Inferior parietal cortex (tissue), 1 donor: Measurements from ENCODE around the gene CAPN5.

Experiments
- DNase-seq: peaks from one replicate; pipeline ENCODE4 v3.0.0-alpha.2; 2016; ENCODE audit errors: extremely low spot score

The CAPN5 gene

DNA sequence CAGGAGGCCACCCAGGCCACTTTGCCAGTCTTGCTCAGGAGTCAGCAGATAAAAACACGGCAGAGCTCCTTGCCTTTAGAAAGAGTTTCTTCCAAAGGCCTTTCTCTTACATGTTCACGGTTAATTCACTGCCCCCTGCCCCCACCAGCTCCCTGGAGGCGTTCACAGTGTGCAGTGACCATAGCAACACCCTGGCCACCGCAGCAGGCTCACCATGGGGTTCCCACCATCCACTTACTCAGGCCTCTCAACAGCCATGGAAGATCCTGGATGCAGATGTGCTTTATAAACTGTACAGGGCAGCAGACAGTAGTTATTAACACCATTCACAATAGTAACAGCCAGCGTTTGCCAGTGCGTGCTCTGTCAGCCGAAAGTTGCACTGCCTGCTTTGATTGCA is 50.7 kb downstream of the CAPN5 start:
- no peak for DNase-seq

GRCh38 chr11:77118086-77118485 is 51.3 kb downstream of the CAPN5 start:
- DNase-seq = no peak

GRCh38 chr11:77118971-77119370 is 52.2 kb downstream of the CAPN5 start:
- no peak for DNase-seq

DNA sequence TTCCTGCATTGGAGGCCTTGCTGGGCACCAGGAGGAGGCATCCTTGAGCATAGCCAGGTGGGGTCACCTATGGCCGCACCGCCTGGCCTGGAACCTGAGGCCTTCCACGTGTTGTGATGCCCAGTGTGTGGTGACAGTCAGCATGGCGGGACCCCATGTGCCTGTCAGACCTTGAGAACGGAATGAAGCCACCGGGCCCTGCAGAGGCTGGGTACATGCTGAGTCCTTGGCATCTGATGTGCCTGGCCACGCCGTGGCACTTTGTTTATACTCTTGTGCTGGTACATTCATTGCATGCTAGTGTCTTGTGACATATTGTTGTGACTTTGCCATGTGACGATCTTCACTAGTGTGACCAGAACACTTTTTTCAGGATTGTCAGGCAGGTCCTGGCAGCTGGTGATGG is 52.8 kb downstream of the CAPN5 start:
- no peak for DNase-seq

- no peak for DNase-seq
Measured at GRCh38 chr11:77120571-77120970, 53.8 kb downstream of the CAPN5 start.

DNA sequence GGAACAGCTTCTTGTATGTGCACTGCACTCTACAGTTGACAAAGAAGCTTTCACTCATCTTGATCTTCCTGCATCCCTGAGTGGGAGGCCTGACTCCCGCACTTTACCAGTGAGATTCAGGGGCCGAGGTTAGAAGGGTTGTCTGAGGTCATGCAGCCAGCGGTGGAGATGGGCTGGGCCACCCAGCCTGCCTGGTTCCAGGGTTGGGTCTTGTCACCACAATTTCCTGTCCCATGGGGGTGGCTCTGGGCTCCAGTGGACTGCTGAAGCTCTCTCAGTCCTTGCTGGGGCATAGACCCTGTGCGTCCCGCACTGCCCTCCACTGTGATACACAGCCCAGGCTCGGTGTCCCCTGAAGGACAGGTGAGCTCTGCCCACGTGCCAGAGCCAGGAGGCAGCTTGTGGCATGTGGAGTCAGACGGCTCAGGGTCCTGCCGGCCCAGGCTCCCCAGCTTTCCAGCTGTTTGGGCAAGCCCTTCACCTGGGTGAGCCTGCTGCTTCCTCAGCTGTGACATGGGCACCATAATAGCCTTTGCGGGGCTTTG is 54.4 kb downstream of the CAPN5 start:
- DNase-seq = no peak

GRCh38 chr11:77121876-77122575 is 55.3 kb downstream of the CAPN5 start:
- DNase-seq = no peak

DNA sequence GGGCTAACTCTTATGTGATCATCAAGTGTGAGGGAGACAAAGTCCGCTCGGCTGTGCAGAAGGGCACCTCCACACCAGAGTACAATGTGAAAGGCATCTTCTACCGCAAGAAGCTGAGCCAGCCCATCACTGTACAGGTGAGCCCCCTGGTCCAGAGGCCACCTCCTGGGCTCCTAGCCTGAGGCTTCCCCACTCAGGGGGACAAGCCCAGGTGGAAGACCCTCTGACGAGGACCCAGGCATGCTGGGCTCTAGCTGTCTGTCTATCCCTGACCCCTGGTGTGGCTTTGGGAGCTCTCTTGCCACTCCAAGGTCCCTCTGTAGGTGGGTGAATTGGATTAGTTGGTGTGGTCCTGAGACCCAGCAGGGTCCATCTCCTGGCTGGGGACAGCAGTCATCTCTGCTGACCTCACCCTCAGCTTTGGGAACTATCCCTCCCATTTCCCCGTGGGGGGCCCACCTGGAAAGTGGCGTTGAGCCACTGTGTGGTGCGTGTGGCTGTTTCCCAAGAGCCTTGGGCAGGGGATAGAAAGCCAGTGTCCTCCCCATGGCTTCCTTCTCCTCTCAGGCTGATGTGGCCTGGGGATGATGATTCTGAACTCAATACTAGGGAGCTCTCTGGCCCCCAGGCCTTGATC is 55.9 kb downstream of the CAPN5 start:
- DNase-seq = no peak

- no peak for DNase-seq
Measured at GRCh38 chr11:77123591-77123990, 56.8 kb downstream of the CAPN5 start.

- no peak for DNase-seq
Measured at GRCh38 chr11:77124041-77124440, 57.3 kb downstream of the CAPN5 start.

GRCh38 chr11:77124488-77124887 is 57.7 kb downstream of the CAPN5 start:
- no peak for DNase-seq

GRCh38 chr11:77125191-77125590 is 58.4 kb downstream of the CAPN5 start:
- no peak for DNase-seq

DNA sequence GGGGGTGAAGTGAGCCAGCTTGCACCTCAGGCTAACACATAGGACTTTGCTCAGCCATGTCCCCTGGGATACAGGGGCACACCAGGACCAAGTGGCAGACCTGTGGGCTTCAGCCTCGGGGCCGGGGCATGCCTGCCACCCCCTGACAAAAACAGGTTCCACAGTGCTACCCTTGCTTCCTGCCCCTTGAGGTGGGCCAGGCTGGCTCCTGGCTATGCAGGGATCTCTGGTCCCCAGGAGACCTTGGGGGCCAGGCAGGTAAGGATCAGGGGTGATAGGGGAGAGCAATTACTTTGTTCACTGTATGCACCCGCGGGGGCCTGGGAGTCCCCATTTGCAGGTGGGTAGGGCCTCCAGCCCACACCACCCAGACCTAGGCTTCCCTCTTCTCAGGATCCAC is 58.9 kb downstream of the CAPN5 start:
- DNase-seq = no peak

- DNase-seq = no peak
Measured at GRCh38 chr11:77126156-77126775, 59.5 kb downstream of the CAPN5 start.

DNA sequence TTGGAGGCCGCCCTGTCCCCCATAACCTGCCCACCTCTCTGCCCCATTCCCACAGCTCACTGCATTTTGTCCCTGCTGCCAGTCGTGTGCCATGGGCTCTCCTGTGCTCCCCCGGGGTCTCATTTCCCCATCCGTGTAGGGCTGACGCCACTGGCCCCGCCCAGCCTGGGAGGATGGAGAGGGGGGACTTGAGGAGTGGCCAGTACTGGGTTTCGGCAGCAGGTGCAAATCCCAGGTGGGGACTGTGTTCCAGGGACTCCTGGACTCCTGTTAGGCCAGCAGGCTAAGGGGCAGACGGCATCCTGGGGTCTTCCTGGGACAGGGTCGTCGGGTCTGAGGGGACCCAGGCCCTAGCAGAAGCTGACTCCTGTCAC is 60.1 kb downstream of the CAPN5 start:
- no peak for DNase-seq

- DNase-seq = peak; percentile 73
Measured at GRCh38 chr11:77127235-77127911, 60.6 kb downstream of the CAPN5 start.

DNA sequence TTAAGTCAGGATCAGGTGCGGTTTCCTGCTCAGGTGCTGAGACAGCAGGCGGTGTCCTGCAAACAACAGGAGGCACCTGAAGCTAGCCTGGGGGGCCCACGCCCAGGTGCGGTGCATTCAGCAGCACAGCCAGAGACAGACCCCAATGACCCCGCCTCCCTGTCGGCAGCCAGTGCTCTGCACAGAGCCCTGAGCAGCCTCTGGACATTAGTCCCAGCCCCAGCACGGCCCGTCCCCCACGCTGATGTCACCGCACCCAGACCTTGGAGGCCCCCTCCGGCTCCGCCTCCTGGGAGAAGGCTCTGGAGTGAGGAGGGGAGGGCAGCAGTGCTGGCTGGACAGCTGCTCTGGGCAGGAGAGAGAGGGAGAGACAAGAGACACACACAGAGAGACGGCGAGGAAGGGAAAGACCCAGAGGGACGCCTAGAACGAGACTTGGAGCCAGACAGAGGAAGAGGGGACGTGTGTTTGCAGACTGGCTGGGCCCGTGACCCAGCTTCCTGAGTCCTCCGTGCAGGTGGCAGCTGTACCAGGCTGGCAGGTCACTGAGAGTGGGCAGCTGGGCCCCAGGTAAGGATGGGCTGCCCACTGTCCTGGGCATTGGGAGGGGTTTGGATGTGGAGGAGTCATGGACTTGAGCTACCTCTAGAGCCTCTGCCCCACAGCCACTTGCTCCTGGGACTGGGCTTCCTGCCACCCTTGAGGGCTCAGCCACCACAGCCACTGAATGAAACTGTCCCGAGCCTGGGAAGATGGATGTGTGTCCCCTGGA is 61.3 kb downstream of the CAPN5 start, which contains the start of gene MYO7A:
TSS of gene MYO7A (plus strand) at position 327 of the 772 bp plus-strand sequence. CDS start 2,389 bp downstream, outside the sequence.
- DNase-seq = no peak

DNA sequence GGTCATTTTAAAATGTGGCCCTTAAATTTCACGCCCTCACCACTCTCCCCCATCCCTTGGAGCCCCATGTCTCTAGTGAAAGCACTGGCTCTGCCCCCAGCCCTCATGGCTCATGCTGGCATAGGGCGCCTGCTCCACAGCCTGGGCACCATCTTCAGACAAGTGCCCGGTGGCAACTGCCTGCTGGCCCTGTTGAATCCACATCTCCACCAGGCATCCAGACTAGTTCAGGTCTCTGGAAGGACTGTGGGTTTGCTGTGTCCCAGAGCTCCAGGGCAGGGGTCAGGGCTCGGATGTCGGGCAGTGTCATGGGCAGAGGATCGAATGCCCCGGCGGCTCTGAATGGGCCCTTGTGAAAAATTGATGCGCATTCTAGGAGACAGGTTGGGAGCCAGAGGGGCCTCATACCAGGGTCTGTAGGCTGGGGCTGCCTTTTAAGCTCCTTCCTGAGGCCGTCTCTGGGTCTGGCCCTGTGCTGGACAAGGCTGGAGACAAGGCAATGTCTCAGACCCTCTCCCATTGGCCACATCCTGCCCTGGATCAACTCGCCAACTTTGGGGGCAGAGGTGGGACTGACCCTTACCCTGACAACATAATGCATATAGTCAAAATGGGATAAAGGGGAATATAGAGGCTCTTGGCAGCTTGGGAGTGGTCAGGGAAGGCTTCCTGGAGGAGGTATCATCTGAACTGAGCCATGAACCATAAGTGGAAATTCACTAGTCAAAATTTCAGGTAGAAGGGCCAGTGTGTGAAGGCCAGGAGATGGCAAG is 62.5 kb downstream of the CAPN5 start:
- no peak for DNase-seq

GRCh38 chr11:77129842-77130756 is 63.3 kb downstream of the CAPN5 start:
- no peak for DNase-seq
